Panc1 (cell line): ENCODE measurements around the gene TRAF7. TPM values are rescaled to one million over a fixed set of nuclear protein-coding genes. Genes with fewer than 3 reads are reported as not detected.

Source experiments
- ATAC-seq: fragments of 200-7000 bp; cut with Tn5 transposase; 2 replicates; pipeline ENCODE4 v1.9.1; 2020; ENCODE audit warnings: mild to moderate bottlenecking, moderate library complexity
- BruUV-seq: library from RNA; stranded (reverse); fragments of 400-500 nt; replicated peaks from 2 replicates; lab custom pipeline; 2021; lab: Mats Ljungman, UMichigan
- CTCF ChIA-PET: fragments of 300-600 bp; sonication (Branson Sonifier 250); formaldehyde crosslinking; loops from one replicate; lab custom pipeline; 2022; ENCODE audit warnings: antibody characterized with exemption; lab: Charles Lee
- POLR2A ChIA-PET: fragments of 300-600 bp; sonication (Branson Sonifier 250); formaldehyde crosslinking; loops from one replicate; lab custom pipeline; 2022; ENCODE audit warnings: antibody characterized with exemption; lab: Charles Lee
- DNase-seq: peaks from one replicate; pipeline ENCODE4 v3.0.0-alpha.2; 2010; ENCODE audit warnings: low read depth, low spot score
- H3K27ac ChIP-seq: 2 replicates; pipeline ENCODE4 v1.5.1; 2011; ENCODE audit warnings: mild to moderate bottlenecking, low read length, inconsistent platforms
- H3K27me3 ChIP-seq: fragments of 200-500 bp; sonication (Bioruptor generic); 2 replicates; pipeline ENCODE4 v1.6.0; 2014; ENCODE audit warnings: low read length, inconsistent platforms; ENCODE audit not compliant: control insufficient read depth, insufficient read depth
- H3K36me3 ChIP-seq: fragments of 200-500 bp; sonication (Bioruptor generic); 2 replicates; pipeline ENCODE4 v1.5.1; 2014; ENCODE audit warnings: inconsistent platforms, mild to moderate bottlenecking, low read length, moderate library complexity; ENCODE audit not compliant: control insufficient read depth, insufficient read depth
- H3K4me1 ChIP-seq: 2 replicates; pipeline ENCODE4 v1.5.1; 2011; ENCODE audit warnings: inconsistent platforms, mild to moderate bottlenecking, low read length, moderate library complexity; ENCODE audit not compliant: control insufficient read depth, insufficient read depth
- H3K4me3 ChIP-seq, 2 experiments: 2 replicates each; pipeline ENCODE4 v1.5.1; 2011 to 2012; ENCODE audit warnings: low read depth in 2 of 2, low read length in 2 of 2, mild to moderate bottlenecking in 2 of 2, inconsistent platforms in 1 of 2, moderate library complexity in 1 of 2
- H3K9me3 ChIP-seq: fragments of 200-500 bp; sonication (Bioruptor generic); 2 replicates; pipeline ENCODE4 v1.5.1; 2014; ENCODE audit warnings: low read depth, mild to moderate bottlenecking, inconsistent platforms, low read length, moderate library complexity; ENCODE audit not compliant: control insufficient read depth, insufficient read depth
- POLR2AphosphoS5 ChIP-seq: IDR thresholded peaks from 2 replicates; pipeline ENCODE4 v1.6.1; 2012; ENCODE audit warnings: mild to moderate bottlenecking, low read depth, low read length, moderate library complexity
- SIN3A ChIP-seq: IDR thresholded peaks from 2 replicates; pipeline ENCODE4 v1.6.1; 2012; ENCODE audit warnings: low read depth, mild to moderate bottlenecking, low read length, moderate library complexity, borderline replicate concordance; ENCODE audit not compliant: insufficient read depth
- TCF7L2 ChIP-seq: IDR thresholded peaks from 2 replicates; pipeline ENCODE4 v1.6.1; 2011; ENCODE audit warnings: mild to moderate bottlenecking, low read depth, low read length, inconsistent platforms
- in situ Hi-C: cut with HindIII; loops from 2 replicates; pipeline ENCODE4 v1.10.0; 2016; ENCODE audit warnings: low sequenced_read_pairs, low pct_unique_long_range_greater_than_20kb
- intact Hi-C: fragments of 100-400 bp; cut with micrococcal nuclease; formaldehyde crosslinking; loops from one replicate; pipeline ENCODE4 v1.10.0; 2022; ENCODE audit not compliant: unreplicated experiment
- total RNA-seq: library from RNA; stranded (reverse); gene quantifications from one replicate; pipeline ENCODE4 v1.2.1, GENCODE V29; 2021; ENCODE audit not compliant: unreplicated experiment
- TF ChIP-seq, protein P1 (sequence below): fragments of 450-650 bp; IDR thresholded peaks from 2 replicates; pipeline ENCODE4 v1.5.1; 2017; ENCODE audit warnings: mild to moderate bottlenecking
- TF ChIP-seq, protein P2 (sequence below), 2 experiments: IDR thresholded peaks; 2 replicates each; pipeline ENCODE4 v1.6.1; 2011 to 2012; ENCODE audit warnings: low read depth in 2 of 2, control low read depth in 1 of 2, low read length in 1 of 2, mild to moderate bottlenecking in 1 of 2, moderate library complexity in 1 of 2; ENCODE audit not compliant: insufficient read depth in 1 of 2

Gene TRAF7
- total RNA-seq, 1 experiment from 2014 or later: 108 TPM

DNA sequence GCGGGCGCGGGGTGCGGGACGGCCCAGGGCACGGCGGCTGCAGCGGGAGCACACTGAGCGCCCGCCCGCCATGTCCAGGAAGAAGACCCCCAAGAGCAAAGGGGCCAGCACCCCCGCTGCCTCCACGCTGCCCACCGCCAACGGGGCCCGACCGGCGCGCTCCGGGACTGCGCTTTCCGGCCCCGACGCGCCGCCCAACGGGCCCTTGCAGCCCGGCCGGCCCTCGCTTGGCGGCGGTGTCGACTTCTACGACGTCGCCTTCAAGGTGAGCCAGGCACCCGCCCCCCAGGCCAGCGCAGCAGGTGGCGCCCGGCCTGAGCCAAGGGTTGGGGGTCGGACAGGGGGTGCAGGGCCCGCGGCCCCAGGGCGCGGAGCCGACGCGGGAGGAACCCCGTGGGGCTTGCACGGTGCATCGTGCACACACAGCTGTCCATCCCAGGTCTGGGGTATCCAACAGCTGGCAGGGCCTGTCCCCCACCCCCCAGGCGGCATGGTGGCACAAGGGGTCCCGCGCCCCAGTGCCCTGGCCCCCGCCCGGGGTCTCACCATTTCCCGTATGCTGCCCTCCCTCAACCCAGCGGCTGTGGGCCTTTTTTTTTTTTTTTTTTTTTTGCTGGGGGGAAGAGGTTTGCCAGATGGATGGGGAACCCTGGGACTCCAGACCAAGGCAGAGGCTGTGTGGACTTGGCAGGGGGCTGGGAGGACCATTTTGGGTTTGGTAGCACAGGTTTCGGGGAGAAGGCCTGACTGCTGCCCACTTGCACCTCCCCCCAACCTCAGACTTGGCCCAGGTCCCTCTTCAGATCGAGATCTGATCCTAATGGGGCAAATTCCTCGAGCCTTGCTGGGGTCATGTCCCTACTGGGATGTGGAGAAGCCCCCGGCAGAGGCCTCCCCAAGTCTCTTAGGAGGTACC lies 6.6 kb upstream of the TRAF7 start:
- ChIA-PET CTCF (no interaction called here), POLR2A (no interaction called here)
- peaks cover 51% of the 10 kb centered on the region for H3K4me1 ChIP-seq
- DNase-seq (no peak), ATAC-seq (0 out of 2 replicates have a peak, but pooled peaks have one; percentile 5)
- BruUV-seq: no TSS peak
- H3K27ac ChIP-seq: peak overlapping the region; percentile 100
- in situ Hi-C loops (no loop called here), intact Hi-C loops (loop anchor here (10.0 kb wide), 1 partner anchor 124 kb away; the partner anchor contains the start of gene NHERF2)
- peaks cover 4% of the 10 kb centered on the region; the same call in 1 of the 2 replicates for H3K36me3 ChIP-seq
- H3K9me3 ChIP-seq: no peaks in the 10 kb centered on the region
- TF ChIP-seq, protein P1, sequence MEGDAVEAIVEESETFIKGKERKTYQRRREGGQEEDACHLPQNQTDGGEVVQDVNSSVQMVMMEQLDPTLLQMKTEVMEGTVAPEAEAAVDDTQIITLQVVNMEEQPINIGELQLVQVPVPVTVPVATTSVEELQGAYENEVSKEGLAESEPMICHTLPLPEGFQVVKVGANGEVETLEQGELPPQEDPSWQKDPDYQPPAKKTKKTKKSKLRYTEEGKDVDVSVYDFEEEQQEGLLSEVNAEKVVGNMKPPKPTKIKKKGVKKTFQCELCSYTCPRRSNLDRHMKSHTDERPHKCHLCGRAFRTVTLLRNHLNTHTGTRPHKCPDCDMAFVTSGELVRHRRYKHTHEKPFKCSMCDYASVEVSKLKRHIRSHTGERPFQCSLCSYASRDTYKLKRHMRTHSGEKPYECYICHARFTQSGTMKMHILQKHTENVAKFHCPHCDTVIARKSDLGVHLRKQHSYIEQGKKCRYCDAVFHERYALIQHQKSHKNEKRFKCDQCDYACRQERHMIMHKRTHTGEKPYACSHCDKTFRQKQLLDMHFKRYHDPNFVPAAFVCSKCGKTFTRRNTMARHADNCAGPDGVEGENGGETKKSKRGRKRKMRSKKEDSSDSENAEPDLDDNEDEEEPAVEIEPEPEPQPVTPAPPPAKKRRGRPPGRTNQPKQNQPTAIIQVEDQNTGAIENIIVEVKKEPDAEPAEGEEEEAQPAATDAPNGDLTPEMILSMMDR: no peak; the same call in 1 of the 2 replicates
- TF ChIP-seq SIN3A (no peak; the same call in 1 of the 2 replicates), POLR2AphosphoS5 (no peak; the same call in 1 of the 2 replicates), TCF7L2 (no peak)
- TF ChIP-seq, protein P2, sequence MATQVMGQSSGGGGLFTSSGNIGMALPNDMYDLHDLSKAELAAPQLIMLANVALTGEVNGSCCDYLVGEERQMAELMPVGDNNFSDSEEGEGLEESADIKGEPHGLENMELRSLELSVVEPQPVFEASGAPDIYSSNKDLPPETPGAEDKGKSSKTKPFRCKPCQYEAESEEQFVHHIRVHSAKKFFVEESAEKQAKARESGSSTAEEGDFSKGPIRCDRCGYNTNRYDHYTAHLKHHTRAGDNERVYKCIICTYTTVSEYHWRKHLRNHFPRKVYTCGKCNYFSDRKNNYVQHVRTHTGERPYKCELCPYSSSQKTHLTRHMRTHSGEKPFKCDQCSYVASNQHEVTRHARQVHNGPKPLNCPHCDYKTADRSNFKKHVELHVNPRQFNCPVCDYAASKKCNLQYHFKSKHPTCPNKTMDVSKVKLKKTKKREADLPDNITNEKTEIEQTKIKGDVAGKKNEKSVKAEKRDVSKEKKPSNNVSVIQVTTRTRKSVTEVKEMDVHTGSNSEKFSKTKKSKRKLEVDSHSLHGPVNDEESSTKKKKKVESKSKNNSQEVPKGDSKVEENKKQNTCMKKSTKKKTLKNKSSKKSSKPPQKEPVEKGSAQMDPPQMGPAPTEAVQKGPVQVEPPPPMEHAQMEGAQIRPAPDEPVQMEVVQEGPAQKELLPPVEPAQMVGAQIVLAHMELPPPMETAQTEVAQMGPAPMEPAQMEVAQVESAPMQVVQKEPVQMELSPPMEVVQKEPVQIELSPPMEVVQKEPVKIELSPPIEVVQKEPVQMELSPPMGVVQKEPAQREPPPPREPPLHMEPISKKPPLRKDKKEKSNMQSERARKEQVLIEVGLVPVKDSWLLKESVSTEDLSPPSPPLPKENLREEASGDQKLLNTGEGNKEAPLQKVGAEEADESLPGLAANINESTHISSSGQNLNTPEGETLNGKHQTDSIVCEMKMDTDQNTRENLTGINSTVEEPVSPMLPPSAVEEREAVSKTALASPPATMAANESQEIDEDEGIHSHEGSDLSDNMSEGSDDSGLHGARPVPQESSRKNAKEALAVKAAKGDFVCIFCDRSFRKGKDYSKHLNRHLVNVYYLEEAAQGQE (IDR thresholded peaks at IDR 0.05; ENCODE audit: insufficient read depth in 1 of 2, low read depth in 2 of 2, low read length in 1 of 2): no peak
- H3K4me3 ChIP-seq: peak overlapping the region; percentile 59 to 67
- H3K27me3 ChIP-seq: no peaks in the 10 kb centered on the region

DNA sequence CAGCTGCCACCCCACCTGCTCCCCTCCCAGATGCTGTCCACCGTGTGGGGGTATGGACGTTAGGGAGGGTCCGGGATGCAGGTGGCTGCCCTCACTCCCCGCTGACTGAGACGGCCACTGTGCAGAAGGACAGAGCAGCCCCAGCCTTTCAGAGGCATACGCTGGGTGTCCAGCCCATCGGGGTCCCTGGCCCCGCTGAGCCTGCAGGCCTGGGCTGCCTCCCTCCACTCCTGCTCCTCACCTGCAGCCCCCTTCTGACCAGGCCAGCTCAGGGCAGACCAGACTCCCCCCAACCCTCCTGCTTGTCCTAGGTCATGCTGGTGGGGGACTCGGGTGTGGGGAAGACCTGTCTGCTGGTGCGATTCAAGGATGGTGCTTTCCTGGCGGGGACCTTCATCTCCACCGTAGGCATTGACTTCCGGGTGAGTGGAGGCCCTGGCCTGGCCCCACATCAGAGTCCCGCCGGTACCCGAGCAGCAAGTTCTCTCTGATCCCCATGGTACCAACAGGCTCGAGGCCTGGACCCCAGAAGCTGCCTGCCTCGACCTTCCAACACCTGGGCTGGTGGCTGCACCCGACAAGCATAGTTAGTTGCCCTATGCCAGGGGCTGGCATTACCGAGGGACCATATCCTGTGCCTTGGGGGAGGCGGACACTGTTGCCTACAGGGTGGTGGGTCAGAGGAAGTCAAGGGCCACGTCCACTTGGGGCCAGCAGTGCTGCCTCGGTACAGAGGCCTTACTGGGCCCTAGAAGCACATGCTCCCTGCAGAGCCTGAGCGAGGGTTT lies 5.8 kb upstream of the TRAF7 start:
- H3K4me3 ChIP-seq: peak overlapping the region; percentile 59 to 67
- CTCF ChIA-PET: no interaction called here
- DNase-seq (no peak), ATAC-seq (peak; percentile 34)
- intact Hi-C loops: loop anchor here (10.0 kb wide), 1 partner anchor 125 kb away; the partner anchor contains the start of gene NHERF2
- POLR2A ChIA-PET: no interaction called here
- peaks cover 12% of the 10 kb centered on the region; the same call in 1 of the 2 replicates for H3K36me3 ChIP-seq
- H3K27ac ChIP-seq: peak overlapping the region; percentile 100
- in situ Hi-C loops: no loop called here
- BruUV-seq: TSS peak; percentile 69
- no peaks in the 10 kb centered on the region for H3K9me3 ChIP-seq
- H3K27me3 ChIP-seq: no peaks in the 10 kb centered on the region
- peaks cover 51% of the 10 kb centered on the region for H3K4me1 ChIP-seq
- TF ChIP-seq SIN3A (no peak), TCF7L2 (peak; percentile 78), POLR2AphosphoS5 (no peak; the same call in 1 of the 2 replicates)
- TF ChIP-seq, protein P1: no peak
- TF ChIP-seq, protein P2 (IDR thresholded peaks at IDR 0.05; ENCODE audit: insufficient read depth in 1 of 2, low read depth in 2 of 2, low read length in 1 of 2): no peak
